Upper lobe of left lung (tissue), 4 donors: Measurements from ENCODE around the gene RASAL2.

Experiments
- EP300 ChIP-seq, 4 donors: sonication (generic); formaldehyde crosslinking; IDR thresholded peaks; one replicate each; pipeline ENCODE4 v1.5.1; 2017; ENCODE audit warnings: antibody characterized with exemption in 4 of 4, control low read depth in 2 of 4
- POLR2A ChIP-seq, 4 donors: fragments of 450-650 bp; IDR thresholded peaks; one replicate each; pipeline ENCODE4 v1.5.1; 2016 to 2017; ENCODE audit warnings: antibody characterized with exemption in 4 of 4, mild to moderate bottlenecking in 2 of 4
- POLR2AphosphoS5 ChIP-seq, 2 donors: sonication (generic); formaldehyde crosslinking; IDR thresholded peaks; one replicate each; pipeline ENCODE4 v1.5.1; 2017; ENCODE audit warnings: antibody characterized with exemption in 2 of 2
- TF ChIP-seq, protein P1 (sequence below), 6 experiments: fragments of 450-650 bp in 4 of 6; fragments of 200-600 bp in 2 of 6; sonication (generic) in 2 of 6; IDR thresholded peaks; one replicate each; pipeline ENCODE4 v1.5.1; 2016 to 2019; ENCODE audit warnings: antibody characterized with exemption in 6 of 6

DNA sequence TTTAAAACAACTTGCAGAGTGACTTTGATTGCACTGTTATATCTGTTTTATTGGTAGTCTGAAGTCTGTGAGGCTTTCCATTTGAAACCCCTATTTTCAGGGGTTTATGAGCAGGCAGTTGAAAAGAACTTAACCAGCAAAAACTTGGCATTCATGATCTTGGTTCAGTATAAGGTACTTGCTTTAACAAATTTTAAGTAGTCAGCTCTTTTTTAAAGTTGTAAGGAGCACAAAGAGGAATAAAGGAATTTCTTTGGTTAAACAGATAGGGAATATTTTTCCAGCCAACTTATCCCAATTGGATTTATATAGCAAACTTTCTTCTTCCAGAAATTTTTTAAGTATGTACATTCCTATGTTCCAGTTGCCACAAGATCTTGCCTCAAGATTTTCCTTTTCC lies 138.2 kb downstream of the RASAL2 start:
- TF ChIP-seq, protein P1, sequence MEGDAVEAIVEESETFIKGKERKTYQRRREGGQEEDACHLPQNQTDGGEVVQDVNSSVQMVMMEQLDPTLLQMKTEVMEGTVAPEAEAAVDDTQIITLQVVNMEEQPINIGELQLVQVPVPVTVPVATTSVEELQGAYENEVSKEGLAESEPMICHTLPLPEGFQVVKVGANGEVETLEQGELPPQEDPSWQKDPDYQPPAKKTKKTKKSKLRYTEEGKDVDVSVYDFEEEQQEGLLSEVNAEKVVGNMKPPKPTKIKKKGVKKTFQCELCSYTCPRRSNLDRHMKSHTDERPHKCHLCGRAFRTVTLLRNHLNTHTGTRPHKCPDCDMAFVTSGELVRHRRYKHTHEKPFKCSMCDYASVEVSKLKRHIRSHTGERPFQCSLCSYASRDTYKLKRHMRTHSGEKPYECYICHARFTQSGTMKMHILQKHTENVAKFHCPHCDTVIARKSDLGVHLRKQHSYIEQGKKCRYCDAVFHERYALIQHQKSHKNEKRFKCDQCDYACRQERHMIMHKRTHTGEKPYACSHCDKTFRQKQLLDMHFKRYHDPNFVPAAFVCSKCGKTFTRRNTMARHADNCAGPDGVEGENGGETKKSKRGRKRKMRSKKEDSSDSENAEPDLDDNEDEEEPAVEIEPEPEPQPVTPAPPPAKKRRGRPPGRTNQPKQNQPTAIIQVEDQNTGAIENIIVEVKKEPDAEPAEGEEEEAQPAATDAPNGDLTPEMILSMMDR (IDR thresholded peaks at IDR 0.05): no peak
- TF ChIP-seq EP300 (IDR thresholded peaks at IDR 0.05): no peak
- TF ChIP-seq POLR2A (IDR thresholded peaks at IDR 0.05): no peak
- no peak for TF ChIP-seq POLR2AphosphoS5 (IDR thresholded peaks at IDR 0.05)
